WTC11 (cell line): Measurements from ENCODE around the gene CCNJL. TPM values are rescaled to one million over a fixed set of nuclear protein-coding genes. Genes with fewer than 3 reads are reported as not detected.

ENCODE experiments used
- ATAC-seq: fragments of 200-7000 bp; cut with Tn5 transposase; 2 replicates; pipeline ENCODE4 v1.10.0; 2021; ENCODE audit warnings: mild to moderate bottlenecking, moderate library complexity
- CTCF ChIA-PET: fragments of 300-600 bp; sonication (Branson Sonifier 250); formaldehyde crosslinking; loops from one replicate; lab custom pipeline; 2021; ENCODE audit warnings: antibody characterized with exemption; lab: Charles Lee
- POLR2A ChIA-PET: fragments of 350-600 bp; sonication (Branson Sonifier 250); formaldehyde crosslinking; loops from one replicate; lab custom pipeline; 2021; ENCODE audit warnings: antibody characterized with exemption; lab: Charles Lee
- DNase-seq: peaks from one replicate; pipeline ENCODE4 v3.0.0; 2021; ENCODE audit warnings: low spot score
- H3K27ac Mint-ChIP-seq: 2 replicates; pipeline ENCODE4 v1.8.0; 2021; ENCODE audit warnings: mixed read lengths
- H3K27me3 Mint-ChIP-seq: 2 replicates; pipeline ENCODE4 v1.8.0; 2021; ENCODE audit warnings: low read depth, mild to moderate bottlenecking, moderate library complexity, mixed read lengths
- H3K36me3 Mint-ChIP-seq: 2 replicates; pipeline ENCODE4 v1.8.0; 2021; ENCODE audit warnings: mixed read lengths
- H3K4me1 Mint-ChIP-seq: 2 replicates; pipeline ENCODE4 v1.8.0; 2022; ENCODE audit warnings: mixed read lengths
- H3K4me3 Mint-ChIP-seq: 2 replicates; pipeline ENCODE4 v1.8.0; 2021; ENCODE audit warnings: mild to moderate bottlenecking, moderate library complexity, mixed read lengths
- H3K9me3 Mint-ChIP-seq: 2 replicates; pipeline ENCODE4 v1.8.0; 2021; ENCODE audit warnings: mixed read lengths
- ARID4B ChIP-seq: sonication (generic); formaldehyde crosslinking; IDR thresholded peaks from 2 replicates; pipeline ENCODE4 v1.8.0; 2023; ENCODE audit warnings: missing genetic modification reagents, mild to moderate bottlenecking, borderline replicate concordance
- ATF1 ChIP-seq: sonication (generic); formaldehyde crosslinking; IDR thresholded peaks from 2 replicates; pipeline ENCODE4 v1.8.1; 2023; ENCODE audit warnings: mild to moderate bottlenecking, moderate library complexity, missing genetic modification reagents
- CREM ChIP-seq: sonication (generic); formaldehyde crosslinking; IDR thresholded peaks from 2 replicates; pipeline ENCODE4 v1.8.1; 2022; ENCODE audit warnings: mild to moderate bottlenecking, missing genetic modification reagents, moderate library complexity
- E2F4 ChIP-seq: sonication (generic); formaldehyde crosslinking; IDR thresholded peaks from 2 replicates; pipeline ENCODE4 v1.8.1; 2022; ENCODE audit warnings: low read depth, mild to moderate bottlenecking, moderate library complexity, missing genetic modification reagents, borderline replicate concordance
- ELF4 ChIP-seq: sonication (generic); formaldehyde crosslinking; IDR thresholded peaks from 2 replicates; pipeline ENCODE4 v1.8.1; 2022; ENCODE audit warnings: low read depth, mild to moderate bottlenecking, moderate library complexity, missing genetic modification reagents
- ERG ChIP-seq: fragments of 250-450 bp; sonication (Bioruptor Pico); IDR thresholded peaks from 2 replicates; pipeline ENCODE4 v1.8.0; 2021; ENCODE audit warnings: mild to moderate bottlenecking
- ESRRA ChIP-seq: sonication (generic); formaldehyde crosslinking; IDR thresholded peaks from 2 replicates; pipeline ENCODE4 v1.8.1; 2022; ENCODE audit warnings: mild to moderate bottlenecking, missing genetic modification reagents, borderline replicate concordance
- FOXJ3 ChIP-seq: sonication (generic); formaldehyde crosslinking; IDR thresholded peaks from 2 replicates; pipeline ENCODE4 v1.9.0; 2021; ENCODE audit warnings: missing genetic modification reagents, mild to moderate bottlenecking, borderline replicate concordance
- FOXK1 ChIP-seq: sonication (generic); formaldehyde crosslinking; IDR thresholded peaks from 2 replicates; pipeline ENCODE4 v1.8.0; 2022; ENCODE audit warnings: mild to moderate bottlenecking, moderate library complexity, missing genetic modification reagents
- FOXP1 ChIP-seq: sonication (generic); formaldehyde crosslinking; IDR thresholded peaks from 2 replicates; pipeline ENCODE4 v1.8.0; 2022; ENCODE audit warnings: missing genetic modification reagents, mild to moderate bottlenecking, moderate library complexity, borderline replicate concordance
- HMGA2 ChIP-seq: fragments of 250-450 bp; sonication (Bioruptor Pico); IDR thresholded peaks from 2 replicates; pipeline ENCODE4 v1.4.0; 2021; ENCODE audit warnings: mild to moderate bottlenecking, moderate library complexity
- MXD4 ChIP-seq: fragments of 250-450 bp; sonication (Bioruptor Pico); IDR thresholded peaks from 2 replicates; pipeline ENCODE4 v1.8.0; 2021; ENCODE audit warnings: mild to moderate bottlenecking, moderate library complexity, borderline replicate concordance
- NFYB ChIP-seq: sonication (generic); formaldehyde crosslinking; conservative IDR thresholded peaks from 2 replicates; pipeline ENCODE4 v1.8.0; 2022; ENCODE audit warnings: low read depth, missing genetic modification reagents
- NR2C2 ChIP-seq: sonication (generic); formaldehyde crosslinking; IDR thresholded peaks from 2 replicates; pipeline ENCODE4 v1.8.0; 2022; ENCODE audit warnings: mild to moderate bottlenecking, missing genetic modification reagents
- OVOL2 ChIP-seq: fragments of 250-450 bp; sonication (Bioruptor Pico); IDR thresholded peaks from 2 replicates; pipeline ENCODE4 v1.9.0; 2021; ENCODE audit warnings: mild to moderate bottlenecking, borderline replicate concordance
- PREB ChIP-seq: sonication (generic); formaldehyde crosslinking; IDR thresholded peaks from 2 replicates; pipeline ENCODE4 v1.8.1; 2022; ENCODE audit warnings: mild to moderate bottlenecking, missing genetic modification reagents, moderate library complexity, borderline replicate concordance
- RORB ChIP-seq: fragments of 250-450 bp; sonication (Bioruptor Pico); IDR thresholded peaks from 2 replicates; pipeline ENCODE4 v1.9.0; 2021; ENCODE audit warnings: mild to moderate bottlenecking
- ZBTB21 ChIP-seq: sonication (generic); formaldehyde crosslinking; IDR thresholded peaks from 2 replicates; pipeline ENCODE4 v1.8.1; 2023; ENCODE audit warnings: mild to moderate bottlenecking, missing genetic modification reagents, borderline replicate concordance
- ZNF121 ChIP-seq: sonication (generic); formaldehyde crosslinking; IDR thresholded peaks from 2 replicates; pipeline ENCODE4 v1.8.0; 2023; ENCODE audit warnings: missing genetic modification reagents
- ZNF416 ChIP-seq: fragments of 250-450 bp; sonication (Bioruptor Pico); IDR thresholded peaks from 2 replicates; pipeline ENCODE4 v1.9.0; 2021; ENCODE audit warnings: mild to moderate bottlenecking, inconsistent platforms
- total RNA-seq: library from RNA; stranded (reverse); gene quantifications from 3 replicates; pipeline ENCODE4 v1.2.3, GENCODE V29; 2021
- TF ChIP-seq, protein P1 (sequence below): sonication (generic); formaldehyde crosslinking; IDR thresholded peaks from 2 replicates; pipeline ENCODE4 v1.8.1; 2022; ENCODE audit warnings: low read depth, missing genetic modification reagents, borderline replicate concordance
- TF ChIP-seq, protein P2 (sequence below): sonication (generic); formaldehyde crosslinking; IDR thresholded peaks from 2 replicates; pipeline ENCODE4 v1.8.0; 2022; ENCODE audit warnings: mild to moderate bottlenecking, missing genetic modification reagents
- TF ChIP-seq, protein P3 (sequence below): sonication (generic); formaldehyde crosslinking; IDR thresholded peaks from 2 replicates; pipeline ENCODE4 v1.8.1; 2023; ENCODE audit warnings: mild to moderate bottlenecking, moderate library complexity, missing genetic modification reagents

Gene CCNJL
- total RNA-seq, 1 experiment from 2014 or later: 31.3 TPM

DNA sequence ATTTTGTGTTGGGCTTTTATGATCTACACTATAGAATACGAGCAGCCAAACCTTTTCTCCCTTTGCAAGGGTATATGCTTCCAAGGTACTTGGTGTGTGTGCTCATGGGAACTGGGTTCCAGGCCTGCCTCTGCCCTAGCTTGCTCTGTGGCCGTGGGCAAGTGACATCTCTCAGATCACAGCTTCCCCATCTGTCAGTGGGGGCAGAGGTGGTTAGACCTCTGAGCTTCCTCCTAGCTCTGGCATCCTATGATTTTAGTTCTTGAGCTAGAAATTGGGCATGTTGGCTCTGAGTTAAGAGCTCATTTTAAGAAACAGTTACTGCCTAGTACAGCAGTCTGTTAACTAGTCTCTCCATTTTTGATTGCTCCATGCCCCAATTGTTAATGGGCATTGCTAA is 12.5 kb upstream of the CCNJL start (continued):
- TF ChIP-seq ZBTB21 (CRISPR knock-in tag) (no peak), FOXP1 (CRISPR knock-in tag) (no peak), PREB (CRISPR knock-in tag) (no peak), NFYB (no peak), MXD4 (CRISPR knock-in tag) (no peak)
- TF ChIP-seq, protein P1, sequence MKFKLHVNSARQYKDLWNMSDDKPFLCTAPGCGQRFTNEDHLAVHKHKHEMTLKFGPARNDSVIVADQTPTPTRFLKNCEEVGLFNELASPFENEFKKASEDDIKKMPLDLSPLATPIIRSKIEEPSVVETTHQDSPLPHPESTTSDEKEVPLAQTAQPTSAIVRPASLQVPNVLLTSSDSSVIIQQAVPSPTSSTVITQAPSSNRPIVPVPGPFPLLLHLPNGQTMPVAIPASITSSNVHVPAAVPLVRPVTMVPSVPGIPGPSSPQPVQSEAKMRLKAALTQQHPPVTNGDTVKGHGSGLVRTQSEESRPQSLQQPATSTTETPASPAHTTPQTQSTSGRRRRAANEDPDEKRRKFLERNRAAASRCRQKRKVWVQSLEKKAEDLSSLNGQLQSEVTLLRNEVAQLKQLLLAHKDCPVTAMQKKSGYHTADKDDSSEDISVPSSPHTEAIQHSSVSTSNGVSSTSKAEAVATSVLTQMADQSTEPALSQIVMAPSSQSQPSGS: no peak

DNA sequence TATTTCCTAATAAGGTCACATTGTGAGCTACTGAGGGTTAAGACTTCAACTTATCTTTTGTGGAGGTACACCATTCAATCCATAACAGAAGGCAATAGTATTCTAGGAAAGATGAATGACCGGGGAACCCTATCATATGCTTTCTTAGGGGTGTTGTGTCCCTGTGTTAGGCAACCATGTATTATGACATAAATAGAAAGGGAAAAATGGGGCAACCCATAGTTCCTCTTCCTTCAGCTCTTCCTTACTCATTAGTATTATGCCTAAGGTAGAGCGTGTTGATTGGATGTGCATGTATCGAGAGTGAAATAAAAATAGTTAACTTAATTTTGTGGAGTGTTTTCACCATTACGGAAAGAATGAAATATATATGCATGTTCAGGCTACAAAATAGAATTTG is 6.0 kb upstream of the CCNJL start:
- ATAC-seq (no peak), DNase-seq (no peak)
- POLR2A ChIA-PET: no interaction called here
- H3K27ac Mint-ChIP-seq: no peak overlapping the region
- no peaks in the 10 kb centered on the region for H3K36me3 Mint-ChIP-seq
- H3K4me3 Mint-ChIP-seq: no peak overlapping the region
- peaks cover 36% of the 10 kb centered on the region for H3K4me1 Mint-ChIP-seq
- TF ChIP-seq E2F4 (no peak), NR2C2 (CRISPR knock-in tag) (no peak), CREM (CRISPR knock-in tag) (no peak), FOXK1 (CRISPR knock-in tag) (no peak), ESRRA (CRISPR knock-in tag) (no peak)
- CTCF ChIA-PET: interaction anchor here (1.2 kb wide), 1 partner anchor 27 kb away, joined by 3 read pairs; no protein-coding TSS in a partner anchor
- no peaks in the 10 kb centered on the region; the same call in 1 of the 2 replicates for H3K27me3 Mint-ChIP-seq
- no peaks in the 10 kb centered on the region for H3K9me3 Mint-ChIP-seq

DNA sequence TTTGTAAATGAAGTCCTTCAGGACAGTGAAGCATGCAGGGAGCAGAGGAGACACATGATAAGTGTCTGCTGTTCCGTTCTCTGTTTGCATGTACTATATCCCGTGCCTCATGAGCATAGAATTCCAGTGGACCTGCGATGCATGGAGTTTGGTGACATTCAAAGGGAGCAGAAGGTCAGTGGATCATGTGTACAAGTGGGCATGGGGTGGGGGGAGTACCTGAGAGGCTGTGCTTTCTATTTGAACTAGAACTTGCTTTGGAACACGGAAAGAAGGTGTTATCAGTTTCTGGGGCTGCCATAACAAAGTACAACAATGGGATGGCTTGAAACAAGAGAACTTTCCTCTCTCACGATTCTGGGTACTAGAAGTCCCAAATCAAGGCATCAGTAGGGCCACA is 5.1 kb upstream of the CCNJL start:
- ChIA-PET CTCF (interaction anchor here (0.5 kb wide), 1 partner anchor 40 kb away, joined by 4 read pairs; no protein-coding TSS in a partner anchor), POLR2A (no interaction called here)
- ATAC-seq (no peak), DNase-seq (no peak)
- no peaks in the 10 kb centered on the region; the same call in 1 of the 2 replicates for H3K27me3 Mint-ChIP-seq
- no peaks in the 10 kb centered on the region for H3K36me3 Mint-ChIP-seq
- no peak overlapping the region for H3K4me3 Mint-ChIP-seq
- peaks cover 42% of the 10 kb centered on the region for H3K4me1 Mint-ChIP-seq
- H3K9me3 Mint-ChIP-seq: no peaks in the 10 kb centered on the region
- H3K27ac Mint-ChIP-seq: no peak overlapping the region
- no peak for TF ChIP-seq ARID4B (CRISPR knock-in tag)
- no peak for TF ChIP-seq ATF1
- no peak for TF ChIP-seq FOXP1 (CRISPR knock-in tag)
- no peak for TF ChIP-seq RORB (CRISPR knock-in tag)
- TF ChIP-seq HMGA2: no peak
- no peak for TF ChIP-seq OVOL2 (CRISPR knock-in tag)
- no peak for TF ChIP-seq ZNF121 (CRISPR knock-in tag)
- TF ChIP-seq FOXJ3 (CRISPR knock-in tag): no peak
- no peak for TF ChIP-seq ELF4 (CRISPR knock-in tag)
- TF ChIP-seq, protein P2, sequence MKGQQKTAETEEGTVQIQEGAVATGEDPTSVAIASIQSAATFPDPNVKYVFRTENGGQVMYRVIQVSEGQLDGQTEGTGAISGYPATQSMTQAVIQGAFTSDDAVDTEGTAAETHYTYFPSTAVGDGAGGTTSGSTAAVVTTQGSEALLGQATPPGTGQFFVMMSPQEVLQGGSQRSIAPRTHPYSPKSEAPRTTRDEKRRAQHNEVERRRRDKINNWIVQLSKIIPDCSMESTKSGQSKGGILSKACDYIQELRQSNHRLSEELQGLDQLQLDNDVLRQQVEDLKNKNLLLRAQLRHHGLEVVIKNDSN (CRISPR knock-in tag): no peak
- TF ChIP-seq, protein P3, sequence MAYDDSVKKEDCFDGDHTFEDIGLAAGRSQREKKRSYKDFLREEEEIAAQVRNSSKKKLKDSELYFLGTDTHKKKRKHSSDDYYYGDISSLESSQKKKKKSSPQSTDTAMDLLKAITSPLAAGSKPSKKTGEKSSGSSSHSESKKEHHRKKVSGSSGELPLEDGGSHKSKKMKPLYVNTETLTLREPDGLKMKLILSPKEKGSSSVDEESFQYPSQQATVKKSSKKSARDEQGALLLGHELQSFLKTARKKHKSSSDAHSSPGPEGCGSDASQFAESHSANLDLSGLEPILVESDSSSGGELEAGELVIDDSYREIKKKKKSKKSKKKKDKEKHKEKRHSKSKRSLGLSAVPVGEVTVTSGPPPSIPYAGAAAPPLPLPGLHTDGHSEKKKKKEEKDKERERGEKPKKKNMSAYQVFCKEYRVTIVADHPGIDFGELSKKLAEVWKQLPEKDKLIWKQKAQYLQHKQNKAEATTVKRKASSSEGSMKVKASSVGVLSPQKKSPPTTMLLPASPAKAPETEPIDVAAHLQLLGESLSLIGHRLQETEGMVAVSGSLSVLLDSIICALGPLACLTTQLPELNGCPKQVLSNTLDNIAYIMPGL (CRISPR knock-in tag): no peak
- TF ChIP-seq NR2C2 (CRISPR knock-in tag): no peak
- no peak for TF ChIP-seq ERG (CRISPR knock-in tag)
- TF ChIP-seq ZNF416 (CRISPR knock-in tag): no peak
